Stimulated activated CD4-positive, alpha-beta T cell treated with anti-CD3 and anti-CD28 coated beads, TNF-alpha, amount 100 ng/mL, for 4 hours (primary cell): Measurements from ENCODE around the gene CHID1.

Experiments
- DNase-seq, 3 experiments: peaks; one replicate each; pipeline ENCODE4 v3.0.0-alpha.2; 2020; ENCODE audit warnings: low read depth in 3 of 3

CHID1 gene

DNA sequence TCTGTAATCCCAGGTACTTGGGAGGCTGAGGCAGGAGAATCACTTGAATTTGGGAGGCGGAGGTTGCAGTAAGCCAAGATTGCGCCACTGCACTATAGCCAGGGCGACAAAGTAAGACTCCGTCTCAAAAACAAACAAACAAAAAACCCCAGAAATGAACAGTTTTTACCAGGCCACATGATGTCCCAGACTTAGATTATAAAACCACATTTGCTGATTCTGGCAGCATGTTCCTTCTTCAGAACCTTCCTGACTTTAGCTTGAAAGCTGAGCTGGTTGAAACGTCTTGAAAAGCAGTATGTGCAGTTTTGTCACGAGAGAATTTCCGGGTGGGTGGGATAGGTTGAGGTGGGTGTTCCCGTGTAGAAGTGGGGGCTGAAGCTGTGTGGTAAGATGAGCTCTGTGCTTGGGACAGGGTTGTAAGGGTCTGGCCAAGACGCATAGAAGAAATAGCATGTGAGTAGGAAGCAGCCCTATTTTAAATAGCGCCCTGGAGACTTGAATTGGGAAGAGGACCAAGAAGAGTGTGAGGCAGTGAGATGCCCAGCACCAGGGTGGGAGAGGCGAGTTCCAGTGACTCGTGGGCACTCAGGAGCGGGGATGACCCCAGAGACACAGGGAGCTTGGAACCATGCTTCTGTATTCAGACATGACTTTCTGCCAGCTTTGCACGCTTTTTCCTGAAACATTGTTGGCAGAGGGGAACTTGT, 22.7 kb upstream of the CHID1 start:
- DNase-seq: no peak

- no peak for DNase-seq
Observed at GRCh38 chr11:932435-932834, 21.8 kb upstream of the CHID1 start.

- no peak for DNase-seq
Observed at GRCh38 chr11:931385-931784, 20.8 kb upstream of the CHID1 start.

GRCh38 chr11:929405-929804, 18.8 kb upstream of the CHID1 start:
- no peak for DNase-seq

DNA sequence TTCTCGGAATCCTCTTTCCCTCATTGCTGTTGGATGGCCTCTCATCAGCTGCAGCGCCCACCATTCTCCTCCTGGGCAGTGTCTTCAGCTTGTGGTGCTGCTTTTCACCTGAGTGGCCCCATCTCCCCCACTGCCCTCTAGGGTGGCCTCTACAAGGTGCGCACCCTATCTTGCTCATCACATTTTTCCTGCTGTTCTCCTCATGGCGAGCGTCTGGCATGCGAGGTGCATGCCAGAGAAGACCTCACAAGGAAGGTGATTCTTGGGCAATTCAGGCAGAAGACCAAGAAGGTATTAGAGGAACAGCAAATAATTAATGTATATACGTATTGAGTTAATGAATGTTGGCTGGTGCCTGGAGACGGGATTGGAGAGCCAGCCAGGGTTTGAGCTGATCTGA, 18.2 kb upstream of the CHID1 start:
- DNase-seq: no peak

DNA sequence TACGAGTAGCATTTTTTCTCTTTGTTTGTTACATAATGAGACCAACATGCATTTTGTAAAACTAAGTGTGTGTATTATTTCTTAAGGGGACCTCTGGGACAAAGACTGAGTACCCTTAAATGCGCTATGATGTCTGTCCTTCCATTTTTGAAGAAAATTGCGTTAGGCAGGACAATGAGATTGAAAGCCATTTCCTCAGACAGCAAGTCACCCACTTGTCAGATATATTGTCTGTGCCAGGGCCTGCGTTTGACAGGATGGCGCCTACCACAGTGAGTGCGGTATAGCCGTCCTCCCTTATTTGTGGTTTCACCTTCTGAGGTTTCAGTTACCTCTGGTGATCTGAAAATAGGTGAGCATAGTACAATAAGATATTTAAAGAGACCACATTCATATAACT, 17.3 kb upstream of the CHID1 start:
- DNase-seq: no peak

DNA sequence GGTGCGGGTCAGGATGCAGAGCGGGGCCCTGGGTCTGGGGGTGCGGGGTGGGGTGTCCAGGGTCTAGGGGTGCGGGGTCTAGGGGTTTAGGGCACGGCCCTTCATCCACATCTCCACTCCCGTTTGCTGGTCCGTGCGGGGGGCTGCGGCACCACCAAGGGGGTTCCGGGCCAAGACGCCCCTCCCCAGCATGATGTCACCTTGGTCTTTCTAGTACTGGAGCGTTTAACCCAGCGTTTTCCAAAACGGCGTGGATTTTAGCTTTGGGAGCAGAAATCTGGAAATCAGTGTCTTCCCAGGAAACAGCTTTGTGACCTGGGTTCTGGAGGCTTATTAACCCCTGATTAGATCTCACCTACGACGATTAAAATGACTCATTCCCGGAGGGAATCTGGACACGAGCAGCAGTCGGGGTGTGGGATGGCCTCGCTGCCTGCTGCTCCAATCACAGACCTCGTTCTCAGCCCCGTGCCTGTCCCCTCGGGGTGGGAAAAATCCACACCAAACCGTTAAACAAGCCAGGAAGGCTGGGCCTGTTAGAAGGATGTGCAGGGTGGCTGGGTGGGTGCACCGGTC, 15.8 kb upstream of the CHID1 start:
- no peak for DNase-seq

DNA sequence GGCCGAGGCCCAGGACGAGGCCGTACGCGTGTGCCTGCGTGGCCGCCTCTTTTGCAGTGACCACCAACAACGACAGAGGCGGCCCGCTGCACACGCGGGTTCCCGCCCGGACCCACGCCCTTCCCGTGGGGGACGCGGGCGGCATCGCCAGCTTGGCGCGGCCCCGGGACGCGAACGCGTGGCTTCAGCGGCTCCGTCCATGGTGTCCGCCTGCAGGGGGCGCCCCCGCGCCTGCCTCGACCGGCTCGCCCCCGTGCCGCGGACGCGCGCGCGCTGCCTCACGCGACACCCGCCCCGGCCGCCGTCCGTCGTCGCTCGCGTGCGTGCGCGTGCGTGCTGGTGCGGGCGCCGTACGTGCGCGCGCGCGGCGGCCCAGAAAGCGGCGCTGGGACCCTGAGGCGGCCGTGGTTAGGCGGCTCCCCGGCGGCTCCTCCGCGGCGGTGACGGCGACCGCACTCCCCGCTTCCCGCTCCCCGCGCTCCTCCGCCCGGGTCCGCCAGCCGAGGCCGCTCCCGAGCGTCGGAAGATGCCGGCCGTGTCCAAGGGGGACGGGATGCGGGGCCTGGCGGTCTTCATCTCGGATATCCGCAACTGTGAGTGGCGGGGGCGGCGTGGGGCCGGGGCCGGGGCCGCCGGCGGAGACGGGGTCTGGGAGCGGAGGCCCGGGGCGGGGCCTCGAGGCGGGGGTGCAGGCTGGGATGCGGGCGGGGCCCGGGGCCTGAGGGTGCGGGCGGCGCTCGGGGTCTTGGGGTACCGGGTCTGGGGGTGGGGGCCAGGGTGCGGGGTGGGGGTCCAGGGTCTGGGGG, 15.1 kb upstream of the CHID1 start, which contains the start of gene AP2A2:
TSS of gene AP2A2 (plus strand) at position 375 of the 806 bp plus-strand sequence. CDS start at position 527, 152 bp downstream.
- peak; percentile 84 to 91 (median 85) for DNase-seq

DNA sequence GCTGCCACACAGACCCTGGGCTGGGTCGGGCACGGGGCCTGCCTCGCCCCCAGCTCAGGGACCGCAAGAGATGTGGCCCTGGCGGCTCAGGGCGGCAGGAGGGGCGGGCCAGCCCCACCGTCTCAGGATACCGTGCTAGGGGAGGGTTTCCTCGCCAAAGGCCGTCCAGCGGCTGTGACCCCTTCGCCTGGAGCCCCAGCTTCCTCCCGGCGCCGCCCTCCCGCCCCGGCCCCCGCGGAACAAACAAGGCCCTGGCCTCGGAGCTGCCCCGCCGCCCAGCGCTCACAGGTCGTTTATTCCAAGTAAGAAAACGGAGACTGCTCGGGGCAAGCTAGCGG, 14.5 kb upstream of the CHID1 start:
- DNase-seq: no peak

GRCh38 chr11:924406-925157, 14.0 kb upstream of the CHID1 start:
- no peak for DNase-seq

DNA sequence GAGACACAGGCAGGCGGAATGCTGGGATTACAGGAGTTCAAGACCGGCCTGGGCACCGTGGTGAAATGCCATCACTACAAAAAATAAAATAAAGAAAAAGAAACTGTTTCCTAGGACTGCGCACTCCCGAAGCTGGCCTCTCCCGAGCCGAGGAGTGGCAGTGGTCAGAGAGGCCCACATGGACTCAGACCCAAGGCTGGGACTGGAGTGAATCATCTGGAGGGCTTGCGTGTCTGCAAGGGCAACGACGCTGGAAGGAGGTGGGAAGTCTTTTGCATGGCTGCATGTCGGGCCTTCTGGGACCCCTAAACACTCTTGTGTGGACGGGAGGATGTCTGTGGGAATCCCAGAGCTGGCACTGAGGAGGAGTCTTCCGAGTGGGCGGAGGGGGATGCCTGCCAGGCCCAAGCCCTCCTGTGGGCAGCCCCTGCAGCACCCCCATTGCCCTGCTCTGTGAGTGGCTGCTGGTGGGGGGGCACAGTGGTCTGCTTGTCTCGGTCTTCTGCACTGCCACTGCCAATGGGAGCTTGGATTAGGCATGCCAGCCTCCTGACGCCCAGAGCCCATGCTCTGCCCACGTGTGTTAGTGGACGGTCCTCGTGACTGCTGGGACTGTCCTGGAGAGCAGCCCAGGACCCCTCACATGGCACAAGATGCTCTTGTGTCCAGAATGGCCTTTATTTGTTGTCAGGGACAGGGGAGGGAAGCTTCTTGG, 13.2 kb upstream of the CHID1 start:
- no peak for DNase-seq

DNA sequence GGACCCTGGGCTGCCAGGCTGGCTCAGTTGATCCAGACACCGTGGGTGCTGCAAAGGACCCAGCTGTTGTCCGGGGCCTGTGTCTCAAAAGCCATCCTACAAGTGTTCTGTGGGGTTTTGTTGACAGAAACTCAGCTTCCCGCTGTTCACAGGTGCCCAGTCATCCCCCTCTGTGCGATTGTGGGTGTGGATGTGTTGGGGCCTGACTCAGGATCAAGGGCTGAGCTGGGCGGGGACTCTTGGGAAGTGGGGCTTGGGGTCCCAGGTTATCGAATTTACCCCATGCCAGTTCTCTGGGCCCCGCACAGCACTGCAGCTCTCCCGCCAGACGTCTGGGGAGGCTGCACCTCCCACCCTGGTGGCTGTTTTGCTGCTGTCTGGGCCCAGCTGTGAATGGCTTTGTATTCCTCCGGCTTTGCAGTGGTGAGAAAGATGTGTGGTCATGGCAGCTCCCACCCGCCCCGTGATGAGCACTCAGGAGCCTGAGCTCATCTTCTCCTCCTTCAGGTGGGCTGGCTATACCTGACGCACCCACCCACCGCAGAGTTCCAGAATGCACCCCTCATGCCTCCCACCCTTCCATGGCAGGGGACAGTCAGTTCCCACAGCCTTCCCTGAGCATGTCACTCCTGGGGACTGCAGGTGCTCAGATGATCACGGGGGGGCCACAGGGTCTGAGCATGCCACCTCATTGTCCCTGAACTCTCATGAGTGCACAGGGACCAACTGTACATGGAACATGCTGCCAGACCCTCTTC, 11.5 kb upstream of the CHID1 start:
- DNase-seq: no peak

DNA sequence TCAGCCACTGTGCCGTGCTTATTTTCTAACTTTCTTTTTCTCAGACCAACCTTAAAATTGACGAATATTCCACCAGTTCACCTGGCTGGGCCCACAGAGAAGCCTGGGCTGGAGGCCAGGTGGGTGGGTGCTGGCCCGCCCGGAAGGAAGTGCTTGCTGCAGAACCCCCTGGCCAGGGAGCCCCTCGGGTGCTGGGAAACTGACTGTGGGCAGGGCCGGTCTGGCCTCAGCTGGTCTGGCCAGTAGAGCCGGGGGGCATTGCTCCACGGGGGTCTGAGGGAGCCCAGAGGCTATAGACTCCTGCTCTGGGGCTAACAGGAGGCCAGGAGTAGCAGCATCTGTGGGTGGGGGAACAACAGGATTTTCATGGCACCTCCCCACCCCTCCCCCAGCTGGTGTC, 6.8 kb upstream of the CHID1 start:
- no peak for DNase-seq

- DNase-seq: no peak
Observed at GRCh38 chr11:914747-915501, 4.3 kb upstream of the CHID1 start.

DNA sequence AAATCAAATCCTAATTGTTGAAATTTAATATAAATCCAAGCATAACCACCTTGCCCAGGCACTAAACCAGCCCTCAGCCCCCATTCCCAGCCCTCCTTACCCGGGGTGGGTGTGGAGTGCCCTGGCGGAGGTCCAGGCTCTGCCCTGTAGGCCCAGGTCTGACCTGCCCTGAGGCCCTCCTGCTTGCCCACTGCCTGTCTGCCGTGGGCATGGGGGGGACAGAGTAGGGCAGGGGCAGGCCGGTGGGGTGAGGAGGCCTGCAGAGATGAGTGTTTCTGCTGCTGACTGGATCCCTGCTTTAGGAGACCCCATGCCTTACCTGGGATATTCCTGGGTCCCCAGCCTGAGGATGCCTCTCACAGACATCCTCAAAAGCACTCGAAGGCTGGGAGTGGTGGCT, 3.6 kb upstream of the CHID1 start:
- DNase-seq: no peak

DNA sequence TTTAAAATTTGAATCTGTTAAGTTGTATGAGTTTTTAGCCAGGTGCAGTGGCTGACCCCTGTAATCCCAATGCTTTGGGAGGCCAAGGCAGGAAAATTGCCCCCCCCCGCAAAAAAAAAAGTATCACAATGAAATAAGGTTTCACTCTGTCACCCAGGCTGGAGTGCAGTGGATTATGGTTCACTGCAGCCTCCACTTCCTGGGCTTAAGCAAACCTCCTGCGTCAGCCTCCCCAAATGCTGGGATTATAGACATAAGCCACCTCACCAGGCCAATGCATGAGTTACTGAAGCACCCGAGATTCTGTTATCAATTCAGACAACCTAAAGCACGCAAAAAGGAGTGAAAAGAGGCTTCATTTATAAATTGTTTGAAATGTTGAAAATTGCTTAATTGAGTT, 2.4 kb upstream of the CHID1 start:
- no peak for DNase-seq

GRCh38 chr11:912266-912665, 1.7 kb upstream of the CHID1 start:
- no peak for DNase-seq

DNA sequence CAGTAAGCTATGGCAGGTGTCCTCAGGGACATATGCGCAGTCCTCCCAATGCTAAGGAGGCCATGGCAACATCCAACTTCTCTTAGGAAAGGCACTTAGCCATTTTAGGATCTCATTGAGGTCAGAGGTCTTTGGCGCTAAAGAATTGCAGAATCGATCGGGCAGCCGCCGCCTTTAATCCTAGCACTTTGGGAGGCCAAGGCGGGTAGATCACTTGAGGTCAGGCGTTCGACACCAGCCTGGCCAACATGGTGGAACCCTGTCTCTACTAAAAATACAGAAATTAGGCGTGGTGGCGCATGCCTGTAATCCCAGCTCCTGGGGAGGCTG, 1.2 kb upstream of the CHID1 start:
- no peak for DNase-seq

- peak in 1 of 3 experiments; percentile 18 for DNase-seq
Observed at GRCh38 chr11:911031-911889, 650 bp upstream of the CHID1 start.
